Bone marrow (tissue), 2 donors: ENCODE data around the gene RIN3.

Source experiments
- DNase-seq, 2 donors: peaks; one replicate each; lab custom pipeline; 2025; lab: John Stamatoyannopoulos, UW

RIN3 gene

DNA sequence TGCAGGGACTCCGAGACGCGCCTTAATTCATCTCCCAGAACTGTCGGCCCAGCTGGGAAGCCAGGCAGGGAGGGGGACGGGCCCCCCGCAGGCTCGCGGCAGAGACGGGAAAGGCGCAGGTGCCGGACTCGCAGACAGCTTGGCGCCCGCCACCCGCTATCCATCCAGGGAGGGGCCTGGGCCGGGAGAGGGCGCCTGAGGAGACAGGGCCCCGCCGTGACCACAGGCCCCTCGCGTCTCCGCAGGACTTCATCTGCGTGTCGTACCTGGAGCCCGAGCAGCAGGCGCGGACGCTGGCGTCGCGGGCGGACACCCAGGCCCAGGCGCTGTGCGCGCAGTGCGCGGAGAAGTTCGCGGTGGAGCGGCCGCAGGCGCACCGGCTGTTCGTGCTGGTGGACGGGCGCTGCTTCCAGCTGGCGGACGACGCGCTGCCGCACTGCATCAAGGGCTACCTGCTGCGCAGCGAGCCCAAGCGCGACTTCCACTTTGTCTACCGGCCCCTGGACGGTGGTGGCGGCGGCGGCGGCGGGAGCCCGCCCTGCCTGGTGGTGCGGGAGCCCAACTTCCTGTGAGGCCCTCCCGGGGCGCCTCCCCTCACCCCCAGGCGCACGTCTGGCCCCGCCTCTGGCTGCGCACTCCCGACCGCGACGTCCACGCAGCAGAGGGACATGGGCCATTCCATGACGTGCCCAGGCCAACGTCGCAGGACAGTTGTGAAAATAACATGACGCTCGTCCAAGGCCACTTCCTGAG lies 174.3 kb downstream of the RIN3 start:
- no peak for DNase-seq

- DNase-seq, result no peak
Measured at GRCh38 chr14:92688434-92689375, 175.1 kb downstream of the RIN3 start.

GRCh38 chr14:92690171-92691011 lies 176.8 kb downstream of the RIN3 start:
- DNase-seq, result no peak

DNA sequence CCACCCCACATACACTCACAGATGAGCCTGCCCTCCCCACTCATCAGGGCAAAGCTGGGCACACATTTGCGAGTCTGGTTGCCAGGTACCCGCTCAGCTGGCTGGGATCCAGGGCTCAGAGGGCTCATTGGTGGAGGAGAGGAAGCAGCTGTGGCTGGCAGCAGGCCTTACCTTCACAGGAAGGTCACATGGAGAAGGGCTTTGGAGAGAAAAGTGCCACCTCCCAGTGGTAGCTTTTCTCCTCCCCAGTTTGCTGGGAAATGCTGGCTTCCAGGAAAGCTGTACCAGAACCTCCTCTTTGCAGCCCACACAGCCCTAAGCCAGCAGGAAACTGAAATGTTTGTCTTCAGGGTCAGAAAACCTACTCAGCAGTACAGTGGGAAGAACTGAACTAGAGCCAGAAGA lies 179.2 kb downstream of the RIN3 start:
- peak in 1 of 2 donors; percentile 48 for DNase-seq

DNA sequence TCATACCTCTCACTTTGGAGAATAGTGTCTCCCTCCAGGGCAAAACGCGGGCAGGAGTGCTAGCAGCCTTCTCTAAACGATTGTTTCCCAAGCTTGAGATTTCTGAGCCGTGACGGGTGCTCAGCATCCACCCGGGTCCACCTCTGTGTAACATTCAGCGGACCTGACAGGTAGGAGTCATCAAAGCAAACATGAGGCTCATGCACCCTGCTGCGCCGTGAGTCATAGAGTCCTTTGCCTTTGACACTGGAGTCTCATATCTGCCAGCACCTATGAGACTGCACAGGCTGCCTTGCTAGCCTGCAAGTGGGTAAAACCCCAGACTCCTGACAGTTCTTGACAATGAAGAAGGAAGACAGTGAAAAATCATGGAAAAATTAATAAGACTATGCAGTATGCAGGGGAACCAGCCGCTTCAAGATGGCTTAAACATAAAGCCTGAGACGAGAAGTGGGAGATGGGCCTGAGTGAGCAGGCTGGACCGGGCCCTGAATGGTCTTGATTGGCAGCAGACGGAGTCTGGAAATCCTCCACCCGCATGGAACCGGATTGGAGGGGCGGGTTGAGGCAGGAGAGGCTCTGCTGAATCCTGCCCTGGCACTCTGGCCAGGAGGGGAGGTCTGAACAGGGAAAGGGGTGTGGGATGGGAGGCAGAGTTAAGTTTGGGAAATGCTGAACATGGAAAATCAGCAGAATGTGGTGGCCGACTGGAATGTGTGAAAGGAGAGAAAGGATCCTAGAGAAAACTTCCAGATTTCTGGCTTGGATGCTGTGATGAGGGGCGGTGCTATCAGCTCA lies 180.6 kb downstream of the RIN3 start:
- DNase-seq, result no peak

DNA sequence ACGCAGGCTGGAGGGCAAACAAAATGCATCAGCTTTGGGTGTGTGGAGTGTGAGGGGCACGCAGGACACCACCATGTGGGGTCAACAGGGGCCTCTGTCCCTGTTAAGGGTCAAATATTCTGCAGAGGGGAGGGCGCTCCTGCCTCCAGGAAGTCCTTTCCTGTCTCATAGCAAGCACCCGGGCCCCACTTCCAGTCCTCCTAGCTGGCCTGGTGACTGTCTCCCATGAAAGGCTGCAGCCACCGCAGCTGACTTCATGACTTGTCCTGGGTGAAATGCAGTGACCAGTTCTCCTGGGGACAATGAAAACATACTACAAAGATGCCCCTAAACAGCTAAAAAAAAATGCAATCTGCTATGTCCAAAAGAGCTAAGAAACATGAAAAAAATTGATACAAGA lies 181.2 kb downstream of the RIN3 start:
- DNase-seq, result no peak

DNA sequence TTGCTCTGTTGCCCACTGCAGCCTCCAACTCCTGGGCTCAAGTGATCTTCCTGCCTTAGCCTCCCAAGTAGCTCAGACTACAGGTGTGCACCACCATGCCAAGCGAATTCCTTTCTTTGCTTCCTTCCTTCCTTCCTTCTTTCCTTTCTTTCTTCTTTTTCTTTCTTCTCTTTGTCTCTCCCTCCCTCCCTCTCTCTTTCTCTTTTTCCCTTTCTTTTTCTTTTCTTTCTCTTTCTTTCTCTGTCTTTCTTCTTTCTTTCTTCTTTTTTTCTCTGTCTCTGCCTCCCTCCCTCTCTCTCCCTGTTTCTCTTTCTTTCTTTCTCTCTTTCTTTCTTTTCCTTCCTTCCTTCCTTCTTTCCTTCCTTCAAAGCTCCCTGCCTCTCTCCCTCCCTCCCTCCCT lies 182.0 kb downstream of the RIN3 start:
- no peak for DNase-seq

DNA sequence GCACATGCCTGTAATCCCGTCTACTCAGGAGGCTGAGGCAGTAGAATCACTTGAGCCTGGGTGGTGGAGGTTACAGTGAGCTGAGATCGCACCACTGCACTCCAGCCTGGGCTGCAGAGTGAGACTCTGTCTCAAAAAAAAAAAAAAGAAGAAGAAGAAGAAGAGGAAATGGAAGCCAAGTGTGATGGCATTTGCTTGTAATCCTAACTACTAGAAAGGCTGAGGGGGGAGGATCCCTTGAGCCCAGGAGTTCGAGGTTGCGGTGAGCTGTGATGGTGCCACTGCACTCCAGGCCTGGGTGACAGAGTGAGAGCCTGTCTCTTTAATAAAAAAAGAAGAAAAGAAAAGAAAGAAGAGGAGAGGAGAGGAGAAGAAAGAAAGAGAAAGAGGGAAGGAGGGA lies 182.8 kb downstream of the RIN3 start:
- DNase-seq, result no peak

GRCh38 chr14:92698393-92698792 lies 184.8 kb downstream of the RIN3 start:
- no peak for DNase-seq

DNA sequence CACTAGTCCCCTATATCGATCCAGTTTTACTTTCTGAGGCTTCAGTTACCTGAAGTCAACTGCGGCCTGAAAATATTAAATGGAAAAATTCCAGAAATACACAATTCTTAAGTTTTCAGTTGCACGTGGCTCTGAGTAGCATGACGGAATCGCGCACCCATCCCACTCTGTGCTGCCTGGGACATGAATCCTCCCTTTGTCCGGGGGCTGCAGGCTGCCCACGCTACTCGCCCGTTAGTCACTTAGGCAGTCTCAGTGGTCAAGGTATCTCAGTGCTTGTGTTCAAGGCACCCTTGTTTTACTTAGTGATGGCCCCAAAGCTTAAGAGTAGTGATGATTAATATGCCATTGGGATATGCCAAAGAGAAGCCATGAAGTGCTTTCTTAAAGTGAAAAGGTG lies 188.2 kb downstream of the RIN3 start:
- no peak for DNase-seq

GRCh38 chr14:92702441-92702918 lies 188.9 kb downstream of the RIN3 start:
- no peak for DNase-seq

DNA sequence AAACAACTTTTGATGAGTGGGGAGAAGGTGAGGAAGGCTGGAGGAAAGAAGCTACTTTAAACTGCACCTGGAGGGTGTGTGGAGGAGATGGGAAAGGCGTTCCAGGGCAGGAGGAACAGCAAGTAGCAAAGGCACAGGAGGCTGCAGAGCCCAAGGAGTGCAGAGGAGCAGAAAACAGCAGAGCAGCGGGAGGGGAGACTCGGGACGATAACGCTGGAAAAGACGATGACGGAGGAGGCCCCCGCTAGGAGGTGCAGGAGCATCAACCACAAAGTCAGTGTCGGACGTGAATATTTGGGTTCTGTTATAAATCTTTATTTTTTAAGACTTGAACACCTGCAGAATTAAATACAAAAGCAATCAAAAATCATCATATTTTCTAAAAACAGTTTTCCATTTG lies 189.9 kb downstream of the RIN3 start:
- DNase-seq, result no peak

DNA sequence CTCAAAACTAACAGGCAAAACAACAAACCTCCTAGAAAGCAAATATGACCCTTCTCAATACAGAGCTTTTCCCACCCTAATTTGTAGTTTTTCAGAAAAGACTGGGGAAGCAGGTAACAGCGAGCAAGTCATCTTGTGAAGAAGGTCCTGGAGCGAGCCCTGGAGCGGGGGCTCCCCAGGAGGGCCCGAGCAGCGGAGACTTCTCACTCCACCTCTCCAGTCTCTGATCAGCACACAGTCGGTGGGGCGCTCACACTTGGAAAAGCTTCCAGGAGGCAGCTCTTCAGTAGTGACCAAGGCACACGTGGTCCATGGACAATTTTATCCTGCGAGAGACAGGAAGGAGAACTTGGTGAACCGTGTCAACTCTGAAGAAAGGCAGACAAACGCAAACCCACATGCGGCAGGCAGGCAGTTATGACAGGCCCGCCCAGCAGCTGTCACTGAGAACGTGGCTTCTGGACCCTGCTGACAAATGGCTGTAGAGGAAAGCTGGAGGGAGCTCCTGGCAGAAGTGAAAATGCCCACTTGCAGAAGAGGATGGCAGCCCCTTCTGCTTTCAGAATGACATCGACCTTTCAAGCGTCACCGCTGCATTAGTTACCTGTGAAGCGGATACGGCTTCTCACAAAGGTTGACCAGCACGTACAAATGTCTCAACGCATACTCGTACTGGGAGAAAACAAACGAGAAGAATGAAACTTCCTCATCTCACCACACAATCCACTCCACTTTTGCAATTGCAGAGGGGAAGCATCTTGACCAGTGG lies 190.6 kb downstream of the RIN3 start:
- DNase-seq, result peak in 1 of 2 donors; percentile 38

DNA sequence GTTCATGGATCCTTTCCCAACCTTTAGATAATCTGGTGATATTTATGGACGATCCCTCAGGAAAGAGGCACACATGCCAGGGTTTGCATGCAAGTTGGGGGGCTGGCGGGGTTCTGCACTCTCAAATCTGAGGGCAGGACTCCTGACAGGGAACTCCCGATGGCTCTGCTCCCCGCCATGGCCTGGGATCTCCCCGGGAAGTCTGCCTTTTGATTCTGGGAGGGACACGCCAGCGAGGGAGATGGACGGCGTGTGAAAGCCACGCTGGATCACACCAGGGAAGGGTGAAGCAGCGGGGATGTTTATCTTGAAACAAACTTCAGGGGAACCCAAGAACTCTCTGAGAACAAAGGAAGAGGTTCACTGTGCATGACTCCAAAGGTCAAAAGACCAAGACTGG lies 191.2 kb downstream of the RIN3 start:
- DNase-seq, result no peak

- DNase-seq, result no peak
Measured at GRCh38 chr14:92706386-92706785, 192.8 kb downstream of the RIN3 start.

- DNase-seq, result no peak
Measured at GRCh38 chr14:92709340-92710000, 195.9 kb downstream of the RIN3 start.

DNA sequence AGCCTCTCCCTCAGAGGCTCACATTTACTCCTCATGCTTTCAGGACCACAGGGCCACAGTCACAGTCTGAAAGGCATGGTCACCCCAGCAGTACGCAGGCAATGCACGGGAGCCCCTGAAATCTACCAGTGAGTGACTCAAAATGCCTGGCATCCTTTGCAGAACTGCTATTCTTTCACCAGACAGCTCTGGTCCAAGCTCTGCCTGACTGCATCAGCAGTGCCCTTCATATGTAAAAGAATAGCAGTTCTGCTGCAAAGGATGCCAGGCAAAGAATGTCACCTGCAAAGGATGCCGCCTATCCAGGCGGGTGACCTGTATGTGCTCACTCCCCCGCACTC lies 196.4 kb downstream of the RIN3 start:
- DNase-seq, result no peak

DNA sequence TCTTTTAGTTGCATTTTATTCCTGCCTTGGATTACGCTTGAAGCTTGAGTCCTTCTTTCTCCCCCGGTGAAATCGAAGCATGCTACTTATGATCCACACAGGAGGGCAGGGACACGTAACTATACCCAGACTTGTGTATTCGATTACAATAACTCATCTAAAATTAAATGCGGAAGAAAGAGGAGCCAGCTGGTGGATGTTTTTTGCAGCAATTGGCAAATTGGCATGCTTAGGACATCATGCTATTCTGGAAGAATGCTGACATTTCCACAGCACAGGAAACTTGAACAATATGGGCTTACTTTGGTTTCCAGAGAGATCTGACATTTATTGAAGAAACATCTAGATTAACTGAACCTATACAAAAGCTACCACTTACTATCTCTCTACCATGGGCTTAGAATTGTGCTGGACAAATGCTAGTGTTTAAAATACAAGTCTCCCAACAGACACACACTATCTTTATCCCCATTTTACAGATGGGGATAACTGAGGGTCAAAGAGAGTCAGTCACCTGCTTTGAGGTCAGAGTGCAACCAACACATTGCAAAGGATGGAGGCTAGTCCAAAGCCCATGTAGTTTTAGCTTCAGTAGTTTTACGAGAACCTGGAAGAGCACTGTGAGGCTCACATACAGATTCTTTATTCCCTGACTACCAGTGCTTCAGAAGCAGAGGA lies 198.5 kb downstream of the RIN3 start:
- DNase-seq, result no peak

GRCh38 chr14:92712654-92713051 lies 199.1 kb downstream of the RIN3 start:
- no peak for DNase-seq
